IPS-18a (cell line): Measurements from ENCODE around the gene PARP8.
"Not testable (repeated sequence)": the region's sequence is repeated elsewhere in the genome, so short reads cannot be mapped to it uniquely, and the experiment has no call there.

ENCODE experiments used
- H3K27ac ChIP-seq: one replicate; pipeline ENCODE4 v1.5.1; 2013; ENCODE audit warnings: low read length
- H3K27me3 ChIP-seq: one replicate; pipeline ENCODE4 v1.6.1; 2013; ENCODE audit warnings: mild to moderate bottlenecking, low read length; ENCODE audit not compliant: control insufficient read depth, insufficient read depth
- H3K36me3 ChIP-seq: one replicate; pipeline ENCODE4 v1.6.1; 2013; ENCODE audit warnings: low read depth, low read length; ENCODE audit not compliant: control insufficient read depth
- H3K4me1 ChIP-seq: one replicate; pipeline ENCODE4 v1.6.1; 2013; ENCODE audit warnings: low read depth, low read length; ENCODE audit not compliant: control insufficient read depth
- H3K4me3 ChIP-seq: one replicate; pipeline ENCODE4 v1.5.1; 2013; ENCODE audit warnings: low read length
- H3K9ac ChIP-seq: one replicate; pipeline ENCODE4 v1.6.1; 2013; ENCODE audit warnings: mild to moderate bottlenecking, low read length, moderate library complexity
- H3K9me3 ChIP-seq: one replicate; pipeline ENCODE4 v1.6.1; 2013; ENCODE audit warnings: low read depth, low read length; ENCODE audit not compliant: control insufficient read depth

PARP8 gene

GRCh38 chr5:50792843-50793242, 126.4 kb downstream of the PARP8 start:
- no peaks in the 10 kb centered on the region for H3K9me3 ChIP-seq
- H3K9ac ChIP-seq: no peak overlapping the region
- H3K36me3 ChIP-seq: peaks cover 7% of the 10 kb centered on the region
- no peak overlapping the region for H3K27ac ChIP-seq
- no peak overlapping the region for H3K4me3 ChIP-seq
- no peaks in the 10 kb centered on the region for H3K4me1 ChIP-seq
- H3K27me3 ChIP-seq: no peaks in the 10 kb centered on the region

DNA sequence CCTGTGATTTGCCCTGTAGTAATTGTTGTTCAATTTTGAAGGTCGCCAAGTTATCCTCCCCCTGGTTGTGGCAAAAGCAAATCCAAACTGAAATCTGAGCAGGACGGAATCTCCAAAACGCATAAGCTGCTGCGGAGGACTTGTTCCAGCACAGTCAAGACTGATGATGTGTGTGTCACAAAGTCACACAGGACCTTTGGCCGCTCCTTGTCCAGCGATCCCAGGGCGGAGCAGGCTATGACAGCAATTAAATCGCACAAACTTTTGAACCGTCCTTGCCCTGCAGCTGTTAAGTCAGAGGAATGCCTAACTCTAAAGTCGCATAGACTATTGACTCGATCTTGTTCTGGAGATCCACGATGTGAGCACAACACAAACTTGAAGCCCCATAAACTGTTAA, 128.4 kb downstream of the PARP8 start:
- Histone ChIP-seq H3K36me3 (peaks cover 4% of the 10 kb centered on the region), H3K9ac (no peak overlapping the region), H3K27ac (no peak overlapping the region), H3K4me1 (no peaks in the 10 kb centered on the region), H3K4me3 (no peak overlapping the region), H3K27me3 (no peaks in the 10 kb centered on the region), H3K9me3 (no peaks in the 10 kb centered on the region)

GRCh38 chr5:50798002-50798401, 131.6 kb downstream of the PARP8 start:
- Histone ChIP-seq H3K4me1 (no peaks in the 10 kb centered on the region), H3K36me3 (no peaks in the 10 kb centered on the region), H3K9ac (no peak overlapping the region)

GRCh38 chr5:50799596-50799995, 133.2 kb downstream of the PARP8 start:
- Histone ChIP-seq H3K9ac (no peak overlapping the region), H3K9me3 (no peaks in the 10 kb centered on the region), H3K27ac (no peak overlapping the region), H3K27me3 (no peaks in the 10 kb centered on the region), H3K4me3 (no peak overlapping the region), H3K36me3 (no peaks in the 10 kb centered on the region), H3K4me1 (no peaks in the 10 kb centered on the region)

More at GRCh38 chr5:50798002-50798401, 131.6 kb downstream of the PARP8 start:
- no peaks in the 10 kb centered on the region for H3K9me3 ChIP-seq
- H3K27ac ChIP-seq: no peak overlapping the region
- H3K27me3 ChIP-seq: no peaks in the 10 kb centered on the region
- H3K4me3 ChIP-seq: no peak overlapping the region

DNA sequence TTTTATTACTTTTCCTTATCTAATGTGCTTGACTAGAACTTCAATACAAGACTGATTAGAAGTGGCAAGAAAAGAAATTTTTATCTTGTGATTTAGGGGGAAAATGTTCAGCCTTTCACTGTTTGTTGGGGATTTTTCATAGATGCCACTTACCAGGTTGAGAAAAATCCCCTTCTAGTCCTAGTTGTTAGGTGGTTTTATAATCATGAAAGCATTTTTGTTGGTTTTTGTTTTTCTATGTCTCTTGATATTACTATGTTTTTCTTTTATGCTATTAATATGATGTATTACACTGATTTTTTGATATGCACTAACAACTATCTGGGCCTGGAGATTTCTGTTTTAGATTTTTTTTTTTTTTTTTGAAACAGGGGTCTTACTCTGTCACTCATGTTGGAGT, 134.0 kb downstream of the PARP8 start:
- no peak overlapping the region for H3K9ac ChIP-seq
- no peaks in the 10 kb centered on the region for H3K36me3 ChIP-seq
- H3K4me3 ChIP-seq: no peak overlapping the region
- no peaks in the 10 kb centered on the region for H3K9me3 ChIP-seq
- no peak overlapping the region for H3K27ac ChIP-seq
- no peaks in the 10 kb centered on the region for H3K4me1 ChIP-seq
- H3K27me3 ChIP-seq: no peaks in the 10 kb centered on the region

GRCh38 chr5:50807661-50808060, 141.2 kb downstream of the PARP8 start:
- no peaks in the 10 kb centered on the region for H3K27me3 ChIP-seq
- no peak overlapping the region for H3K9ac ChIP-seq
- no peak overlapping the region for H3K4me3 ChIP-seq
- H3K4me1 ChIP-seq: no peaks in the 10 kb centered on the region
- H3K27ac ChIP-seq: no peak overlapping the region
- H3K36me3 ChIP-seq: no peaks in the 10 kb centered on the region
- H3K9me3 ChIP-seq: no peaks in the 10 kb centered on the region

DNA sequence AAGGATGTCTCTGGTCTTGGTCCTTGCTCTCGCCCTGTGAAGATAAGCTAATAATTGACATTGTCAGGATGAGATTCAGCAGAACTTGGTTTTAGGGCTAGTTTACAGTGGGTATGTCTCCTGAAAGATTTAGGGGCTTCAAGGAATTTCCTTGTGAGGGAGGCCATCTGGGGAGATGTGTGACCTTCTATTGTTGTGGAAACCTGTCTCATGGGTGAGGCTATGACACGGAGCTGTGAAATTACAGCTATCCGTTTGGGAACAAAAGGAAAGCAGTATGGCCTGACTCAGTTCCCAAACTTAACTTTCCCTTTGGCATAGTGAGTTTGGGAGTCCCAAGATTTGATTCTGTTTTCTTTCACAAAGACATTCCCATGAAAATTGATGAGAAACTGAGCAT, 142.0 kb downstream of the PARP8 start:
- no peak overlapping the region for H3K4me3 ChIP-seq
- no peak overlapping the region for H3K9ac ChIP-seq
- H3K4me1 ChIP-seq: no peaks in the 10 kb centered on the region
- no peaks in the 10 kb centered on the region for H3K27me3 ChIP-seq
- no peaks in the 10 kb centered on the region for H3K36me3 ChIP-seq
- H3K9me3 ChIP-seq: no peaks in the 10 kb centered on the region
- H3K27ac ChIP-seq: no peak overlapping the region

GRCh38 chr5:50811746-50812145, 145.3 kb downstream of the PARP8 start:
- not testable (repeated sequence) for H3K27me3 ChIP-seq, H3K36me3 ChIP-seq, H3K9me3 ChIP-seq, H3K4me3 ChIP-seq, H3K9ac ChIP-seq, H3K27ac ChIP-seq, H3K4me1 ChIP-seq

GRCh38 chr5:50813691-50814090, 147.3 kb downstream of the PARP8 start:
- Histone ChIP-seq H3K36me3 (peaks cover 13% of the 10 kb centered on the region), H3K9me3 (no peaks in the 10 kb centered on the region), H3K9ac (no peak overlapping the region), H3K4me1 (no peaks in the 10 kb centered on the region), H3K4me3 (no peak overlapping the region), H3K27me3 (no peaks in the 10 kb centered on the region), H3K27ac (no peak overlapping the region)

DNA sequence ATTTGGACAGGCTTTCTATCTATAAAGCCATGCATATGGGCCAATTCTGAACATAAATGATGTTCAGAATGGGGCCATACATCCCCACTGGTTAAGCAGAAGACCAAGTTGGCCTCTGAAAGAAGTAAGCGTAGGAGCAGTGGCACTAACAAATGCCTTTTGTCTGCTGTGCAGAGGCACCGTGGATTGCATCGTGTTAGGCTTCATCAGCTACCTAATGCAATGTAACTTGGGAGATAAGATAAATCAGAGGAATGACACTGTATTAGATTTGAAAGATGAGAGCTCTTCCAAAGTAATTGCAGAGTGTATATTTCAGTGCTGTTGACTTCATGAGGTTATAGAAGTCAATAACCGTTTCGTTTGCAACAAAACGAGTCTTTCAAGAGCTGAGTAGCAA, 148.1 kb downstream of the PARP8 start:
- Histone ChIP-seq H3K27me3 (no peaks in the 10 kb centered on the region), H3K27ac (no peak overlapping the region), H3K9me3 (no peaks in the 10 kb centered on the region), H3K4me3 (no peak overlapping the region), H3K4me1 (no peaks in the 10 kb centered on the region), H3K36me3 (peaks cover 13% of the 10 kb centered on the region), H3K9ac (no peak overlapping the region)

- Histone ChIP-seq H3K27me3 (no peaks in the 10 kb centered on the region), H3K9me3 (no peaks in the 10 kb centered on the region), H3K9ac (no peak overlapping the region), H3K4me3 (no peak overlapping the region), H3K4me1 (no peaks in the 10 kb centered on the region), H3K36me3 (peaks cover 22% of the 10 kb centered on the region), H3K27ac (no peak overlapping the region)
Measured at GRCh38 chr5:50822046-50822445, 155.6 kb downstream of the PARP8 start.

DNA sequence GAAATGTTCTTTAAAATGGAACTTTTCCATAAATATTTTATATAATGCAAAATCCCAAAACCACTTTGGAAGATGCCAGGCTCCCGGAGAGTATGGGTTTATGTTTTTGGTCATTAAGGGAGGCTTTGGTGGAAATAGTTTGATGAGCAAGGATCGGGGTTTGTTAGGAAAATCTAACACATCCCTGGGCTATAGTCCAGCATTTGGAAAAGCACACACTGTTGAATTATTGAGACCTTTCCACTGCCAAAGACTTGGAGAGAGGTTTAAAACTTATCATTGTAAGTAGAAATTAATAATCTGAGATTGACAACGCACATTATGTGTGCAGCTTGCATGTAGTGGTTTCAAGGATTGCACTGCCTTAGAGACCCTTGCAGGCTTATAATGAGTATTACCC, 156.3 kb downstream of the PARP8 start:
- Histone ChIP-seq H3K27ac (no peak overlapping the region), H3K4me3 (no peak overlapping the region), H3K9me3 (no peaks in the 10 kb centered on the region), H3K36me3 (peaks cover 23% of the 10 kb centered on the region), H3K4me1 (no peaks in the 10 kb centered on the region), H3K27me3 (no peaks in the 10 kb centered on the region), H3K9ac (no peak overlapping the region)
